PC-9 (cell line): ENCODE results near the gene ABHD4. TPM values are rescaled to one million over a fixed set of nuclear protein-coding genes. Genes with fewer than 3 reads are reported as not detected.

Experiments used
- BruUV-seq: library from RNA; stranded (reverse); fragments of 400-500 nt; replicated peaks from 2 replicates; lab custom pipeline; 2021; lab: Mats Ljungman, UMichigan
- CTCF ChIA-PET: fragments of 300-600 bp; sonication (Branson Sonifier 250); formaldehyde crosslinking; loops from one replicate; lab custom pipeline; 2022; ENCODE audit warnings: antibody characterized with exemption; lab: Charles Lee
- POLR2A ChIA-PET: fragments of 300-600 bp; sonication (Branson Sonifier 250); formaldehyde crosslinking; loops from one replicate; lab custom pipeline; 2022; ENCODE audit warnings: antibody characterized with exemption; ENCODE audit not compliant: unreplicated experiment; lab: Charles Lee
- DNase-seq, 2 experiments: peaks; one replicate each; pipeline versions ENCODE4 v3.0.0 to v3.0.0-alpha.2; 2015 to 2022; ENCODE audit warnings: mixed read lengths in 1 of 2
- H2AFZ ChIP-seq: fragments of 200-600 bp; sonication (generic); 2 replicates; pipeline ENCODE4 v1.8.1; 2017; ENCODE audit warnings: antibody characterized with exemption
- H3F3A ChIP-seq: fragments of 200-600 bp; sonication (generic); 2 replicates; pipeline ENCODE4 v1.8.1; 2017; ENCODE audit warnings: antibody characterized with exemption, mild to moderate bottlenecking, low read depth; ENCODE audit not compliant: insufficient read depth
- H3K27ac ChIP-seq: fragments of 200-600 bp; sonication (generic); 2 replicates; pipeline ENCODE4 v1.6.1; 2016; ENCODE audit warnings: mixed run types
- H3K27me3 ChIP-seq: fragments of 200-600 bp; sonication (generic); 2 replicates; pipeline ENCODE4 v1.6.1; 2016; ENCODE audit warnings: low read depth, mixed run types; ENCODE audit not compliant: insufficient read depth
- H3K36me3 ChIP-seq: fragments of 200-600 bp; sonication (generic); 2 replicates; pipeline ENCODE4 v1.6.1; 2016; ENCODE audit warnings: low read depth, mixed run types
- H3K4me1 ChIP-seq: fragments of 200-600 bp; sonication (generic); replicated peaks from 2 replicates; pipeline ENCODE4 v1.6.1; 2016; ENCODE audit warnings: mixed run types; ENCODE audit not compliant: insufficient read depth
- H3K4me2 ChIP-seq: fragments of 200-600 bp; sonication (generic); 2 replicates; pipeline ENCODE4 v1.6.1; 2017; ENCODE audit warnings: mixed run types
- H3K4me3 ChIP-seq: fragments of 200-600 bp; sonication (generic); 2 replicates; pipeline ENCODE4 v1.6.1; 2016; ENCODE audit warnings: mixed run types
- H3K79me2 ChIP-seq: fragments of 200-600 bp; sonication (generic); 2 replicates; pipeline ENCODE4 v1.6.1; 2017; ENCODE audit warnings: low read depth, mixed run types
- H3K9me2 ChIP-seq: fragments of 200-600 bp; sonication (generic); 2 replicates; pipeline ENCODE4 v1.8.1; 2017; ENCODE audit warnings: mild to moderate bottlenecking; ENCODE audit not compliant: insufficient read depth
- H3K9me3 ChIP-seq: fragments of 200-600 bp; sonication (generic); 2 replicates; pipeline ENCODE4 v1.8.1; 2016; ENCODE audit warnings: low read depth; ENCODE audit not compliant: insufficient read depth
- H4K20me1 ChIP-seq: fragments of 200-600 bp; sonication (generic); 2 replicates; pipeline ENCODE4 v1.8.1; 2017; ENCODE audit not compliant: insufficient read depth
- CTCF ChIP-seq: fragments of 200-600 bp; sonication (generic); conservative IDR thresholded peaks from 2 replicates; pipeline ENCODE4 v1.6.1; 2017; ENCODE audit warnings: mixed run types, antibody characterized with exemption, mild to moderate bottlenecking, moderate library complexity
- EZH2 ChIP-seq: fragments of 200-600 bp; sonication (generic); IDR thresholded peaks from 2 replicates; pipeline ENCODE4 v1.8.0; 2017; ENCODE audit warnings: antibody characterized with exemption, low read depth
- intact Hi-C: fragments of 100-400 bp; cut with micrococcal nuclease; formaldehyde crosslinking; loops from one replicate; pipeline ENCODE4 v1.10.0; 2022; ENCODE audit not compliant: unreplicated experiment
- total RNA-seq: library from RNA; stranded (reverse); gene quantifications from 2 replicates; pipeline ENCODE4 v1.2.3, GENCODE V29; 2021

ABHD4 gene
- total RNA-seq, 1 experiment from 2014 or later = 83.2 TPM

GRCh38 chr14:22573804-22574203 lies 24.3 kb upstream of the ABHD4 start:
- intact Hi-C loops = loop anchor here (5.0 kb wide), 2 partner anchors 182 to 203 kb away; no protein-coding TSS in a partner anchor
- H3K4me3 ChIP-seq = no peak overlapping the region
- H3F3A ChIP-seq = peaks cover 15% of the 10 kb centered on the region; the same call in 1 of the 2 replicates
- H3K36me3 ChIP-seq = peaks cover 32% of the 10 kb centered on the region
- H4K20me1 ChIP-seq = no peaks in the 10 kb centered on the region; the same call in 1 of the 2 replicates
- ChIA-PET CTCF (interaction anchor here (0.8 kb wide), 1 partner anchor 79 kb away, joined by 3 read pairs; no protein-coding TSS in a partner anchor), POLR2A (no interaction called here)
- peaks cover 34% of the 10 kb centered on the region for H3K79me2 ChIP-seq
- peaks cover 7% of the 10 kb centered on the region; the same call in 1 of the 2 replicates for H3K4me1 ChIP-seq
- no peaks in the 10 kb centered on the region for H3K9me3 ChIP-seq
- no peak for TF ChIP-seq EZH2
- TF ChIP-seq CTCF = no peak
- no peak overlapping the region for H3K4me2 ChIP-seq
- DNase-seq = no peak
- no peak overlapping the region for H3K27ac ChIP-seq
- H3K9me2 ChIP-seq = no peaks in the 10 kb centered on the region
- BruUV-seq = no TSS peak
- H3K27me3 ChIP-seq = no peaks in the 10 kb centered on the region
- no peak overlapping the region for H2AFZ ChIP-seq

- peaks cover 5% of the 10 kb centered on the region; the same call in 1 of the 2 replicates for H4K20me1 ChIP-seq
- no peak overlapping the region for H2AFZ ChIP-seq
- H3K79me2 ChIP-seq = peaks cover 28% of the 10 kb centered on the region
- H3K36me3 ChIP-seq = peaks cover 14% of the 10 kb centered on the region
- TF ChIP-seq CTCF (no peak), EZH2 (no peak)
- no peak overlapping the region for H3K4me2 ChIP-seq
- no peak overlapping the region for H3K27ac ChIP-seq
- ChIA-PET POLR2A (no interaction called here), CTCF (no interaction called here)
- peaks cover 4% of the 10 kb centered on the region; the same call in 1 of the 2 replicates for H3F3A ChIP-seq
- no peaks in the 10 kb centered on the region for H3K27me3 ChIP-seq
- no peak for DNase-seq
- peaks cover 7% of the 10 kb centered on the region; the same call in 1 of the 2 replicates for H3K4me1 ChIP-seq
- intact Hi-C loops = no loop called here
- H3K9me3 ChIP-seq = no peaks in the 10 kb centered on the region
- H3K9me2 ChIP-seq = no peaks in the 10 kb centered on the region
- no TSS peak for BruUV-seq
- no peak overlapping the region for H3K4me3 ChIP-seq
Observed at GRCh38 chr14:22577334-22577908, 20.7 kb upstream of the ABHD4 start.

GRCh38 chr14:22579236-22579635 lies 18.9 kb upstream of the ABHD4 start:
- Histone ChIP-seq H3K4me2 (no peak overlapping the region), H3K9me2 (no peaks in the 10 kb centered on the region), H4K20me1 (peaks cover 5% of the 10 kb centered on the region; the same call in 1 of the 2 replicates), H3K27me3 (no peaks in the 10 kb centered on the region), H3K9me3 (no peaks in the 10 kb centered on the region), H3K79me2 (peaks cover 38% of the 10 kb centered on the region), H3K4me3 (no peak overlapping the region), H3K36me3 (peaks cover 9% of the 10 kb centered on the region; the same call in 1 of the 2 replicates), H3F3A (no peaks in the 10 kb centered on the region), H3K4me1 (no peaks in the 10 kb centered on the region), H2AFZ (no peak overlapping the region), H3K27ac (no peak overlapping the region)
- intact Hi-C loops = no loop called here
- TF ChIP-seq EZH2 (no peak), CTCF (no peak)
- DNase-seq = no peak
- BruUV-seq = no TSS peak
- ChIA-PET POLR2A (no interaction called here), CTCF (no interaction called here)
